Natural killer cell (primary cell): ENCODE measurements around the gene GPX2. TPM values are rescaled to one million over a fixed set of nuclear protein-coding genes. Genes with fewer than 3 reads are reported as not detected.
A peak's percentile ranks its signal among the peaks of the same experiment; 100 is the strongest.

ENCODE experiments used
- ATAC-seq, 3 donors: fragments of 150-1000 bp in 2 of 3; fragments of 200-7000 bp in 1 of 3; cut with Tn5 transposase; 1 replicate in 1 of 3; 2 replicates in 2 of 3; pipeline ENCODE4 v1.10.0; 2021; ENCODE audit warnings: mild to moderate bottlenecking in 2 of 3, moderate library complexity in 2 of 3
- DNase-seq, 2 donors: peaks; one replicate each; pipeline versions ENCODE4 v3.0.0 to v3.0.0-alpha.2; 2013 to 2021; ENCODE audit warnings: mixed read lengths in 1 of 2
- H3K27ac ChIP-seq: one replicate; pipeline ENCODE4 v1.5.1; 2013; ENCODE audit warnings: mild to moderate bottlenecking, low read length
- H3K27me3 ChIP-seq: one replicate; pipeline ENCODE4 v1.6.1; 2013; ENCODE audit warnings: low read length; ENCODE audit not compliant: control insufficient read depth, insufficient read depth
- H3K36me3 ChIP-seq: one replicate; pipeline ENCODE4 v1.6.1; 2013; ENCODE audit warnings: low read length; ENCODE audit not compliant: control insufficient read depth, insufficient read depth
- H3K4me1 ChIP-seq: one replicate; pipeline ENCODE4 v1.6.1; 2013; ENCODE audit warnings: low read length; ENCODE audit not compliant: control insufficient read depth, insufficient read depth
- H3K4me3 ChIP-seq: one replicate; pipeline ENCODE4 v1.5.1; 2013; ENCODE audit warnings: low read length
- H3K9me3 ChIP-seq: one replicate; pipeline ENCODE4 v1.6.1; 2013; ENCODE audit warnings: low read length; ENCODE audit not compliant: control insufficient read depth, insufficient read depth
- H3K27ac Mint-ChIP-seq, 2 donors: one replicate each; pipeline ENCODE4 v1.8.0; 2022; ENCODE audit warnings: mild to moderate bottlenecking in 2 of 2, mixed read lengths in 2 of 2, moderate library complexity in 1 of 2
- H3K27me3 Mint-ChIP-seq, 2 donors: one replicate each; pipeline ENCODE4 v1.8.0; 2022; ENCODE audit warnings: low read depth in 2 of 2, mixed read lengths in 2 of 2
- H3K36me3 Mint-ChIP-seq: one replicate; pipeline ENCODE4 v1.8.0; 2022; ENCODE audit warnings: mixed read lengths
- H3K4me1 Mint-ChIP-seq, 2 donors: one replicate each; pipeline ENCODE4 v1.8.0; 2022; ENCODE audit warnings: mixed read lengths in 2 of 2
- H3K4me3 Mint-ChIP-seq: one replicate; pipeline ENCODE4 v1.8.0; 2022; ENCODE audit warnings: mild to moderate bottlenecking, moderate library complexity, mixed read lengths
- H3K9me3 Mint-ChIP-seq, 2 donors: one replicate each; pipeline ENCODE4 v1.8.0; 2022; ENCODE audit warnings: mixed read lengths in 2 of 2
- WGBS: methylation state at CpG from one replicate; pipeline ENCODE4 v1.1.7; 2013; ENCODE audit warnings: missing lambda C conversion rate; ENCODE audit not compliant: insufficient coverage; 5-methylcytosine and 5-hydroxymethylcytosine counted together
- intact Hi-C: fragments of 100-400 bp; cut with micrococcal nuclease; formaldehyde crosslinking; loops from one replicate; pipeline ENCODE4 v1.14.2; 2022
- total RNA-seq, 4 donors: library from RNA; stranded (reverse); fragments of 120-200 nt in 1 of 4; gene quantifications; one replicate each; pipeline versions ENCODE4 v1.2.3 to v1.2.4, GENCODE V29; 2013 to 2022
- TF ChIP-seq, protein P1 (sequence below): fragments of 200-600 bp; IDR thresholded peaks from one replicate; pipeline ENCODE4 v1.8.0; 2022; ENCODE audit warnings: antibody characterized with exemption

GPX2 gene
- total RNA-seq, 3 donors from 2014 or later (not counting 1 experiment from before 2014, with no cell fraction given) = not detected

DNA sequence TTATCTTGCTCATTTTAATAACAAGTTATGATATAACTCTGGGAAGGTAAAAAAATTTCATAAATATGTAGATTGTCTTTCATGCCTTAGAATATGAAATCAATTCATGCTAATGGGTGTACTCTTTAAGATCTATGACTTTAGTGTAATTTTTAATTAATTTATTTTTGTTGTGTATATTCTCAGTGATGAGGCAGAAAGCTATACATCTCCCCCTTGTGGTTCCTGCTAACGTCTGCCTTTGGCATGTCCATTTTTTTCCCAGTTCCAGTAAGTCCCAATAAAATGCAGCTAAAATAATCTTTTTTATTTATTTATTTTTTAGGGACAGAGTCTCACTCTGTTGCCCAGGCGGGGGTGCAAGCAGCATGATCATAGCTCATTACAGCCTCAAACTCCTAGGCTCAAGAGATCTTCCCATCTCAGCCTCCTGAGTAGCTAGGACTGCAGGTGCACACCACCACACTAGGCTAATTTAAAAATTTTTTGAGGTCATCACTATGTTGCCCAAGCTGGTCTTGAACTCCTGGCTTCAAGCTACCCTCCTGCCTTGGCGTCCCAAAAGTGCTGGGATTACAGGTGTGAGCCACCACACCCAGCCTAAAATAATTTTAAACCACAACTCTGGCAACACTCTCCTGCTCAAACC lies 31.6 kb downstream of the GPX2 start:
- H3K4me3 Mint-ChIP-seq = no peak overlapping the region
- H3K36me3 ChIP-seq = no peaks in the 10 kb centered on the region
- no peak overlapping the region for H3K4me3 ChIP-seq
- H3K27ac ChIP-seq = no peak overlapping the region
- ATAC-seq (no peak), DNase-seq (peak in 1 of 2 donors; percentile 31)
- TF ChIP-seq, protein P1, sequence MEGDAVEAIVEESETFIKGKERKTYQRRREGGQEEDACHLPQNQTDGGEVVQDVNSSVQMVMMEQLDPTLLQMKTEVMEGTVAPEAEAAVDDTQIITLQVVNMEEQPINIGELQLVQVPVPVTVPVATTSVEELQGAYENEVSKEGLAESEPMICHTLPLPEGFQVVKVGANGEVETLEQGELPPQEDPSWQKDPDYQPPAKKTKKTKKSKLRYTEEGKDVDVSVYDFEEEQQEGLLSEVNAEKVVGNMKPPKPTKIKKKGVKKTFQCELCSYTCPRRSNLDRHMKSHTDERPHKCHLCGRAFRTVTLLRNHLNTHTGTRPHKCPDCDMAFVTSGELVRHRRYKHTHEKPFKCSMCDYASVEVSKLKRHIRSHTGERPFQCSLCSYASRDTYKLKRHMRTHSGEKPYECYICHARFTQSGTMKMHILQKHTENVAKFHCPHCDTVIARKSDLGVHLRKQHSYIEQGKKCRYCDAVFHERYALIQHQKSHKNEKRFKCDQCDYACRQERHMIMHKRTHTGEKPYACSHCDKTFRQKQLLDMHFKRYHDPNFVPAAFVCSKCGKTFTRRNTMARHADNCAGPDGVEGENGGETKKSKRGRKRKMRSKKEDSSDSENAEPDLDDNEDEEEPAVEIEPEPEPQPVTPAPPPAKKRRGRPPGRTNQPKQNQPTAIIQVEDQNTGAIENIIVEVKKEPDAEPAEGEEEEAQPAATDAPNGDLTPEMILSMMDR = no peak
- WGBS = 46% methylated on average over 3 of the region's 3 CpGs
- no peaks in the 10 kb centered on the region for H3K36me3 Mint-ChIP-seq
- H3K4me1 ChIP-seq = peaks cover 7% of the 10 kb centered on the region
- intact Hi-C loops = loop anchor here (5.0 kb wide), 1 partner anchor 191 kb away; the partner anchor contains the start of gene MAX
- no peak overlapping the region for H3K27ac Mint-ChIP-seq
- no peaks in the 10 kb centered on the region for H3K27me3 ChIP-seq
- no peaks in the 10 kb centered on the region for H3K9me3 ChIP-seq
- peaks cover 21 to 29% of the 10 kb centered on the region in 2 donors for H3K4me1 Mint-ChIP-seq
- H3K9me3 Mint-ChIP-seq = no peaks in the 10 kb centered on the region
- H3K27me3 Mint-ChIP-seq = peaks cover 11 to 13% of the 10 kb centered on the region in 2 donors

DNA sequence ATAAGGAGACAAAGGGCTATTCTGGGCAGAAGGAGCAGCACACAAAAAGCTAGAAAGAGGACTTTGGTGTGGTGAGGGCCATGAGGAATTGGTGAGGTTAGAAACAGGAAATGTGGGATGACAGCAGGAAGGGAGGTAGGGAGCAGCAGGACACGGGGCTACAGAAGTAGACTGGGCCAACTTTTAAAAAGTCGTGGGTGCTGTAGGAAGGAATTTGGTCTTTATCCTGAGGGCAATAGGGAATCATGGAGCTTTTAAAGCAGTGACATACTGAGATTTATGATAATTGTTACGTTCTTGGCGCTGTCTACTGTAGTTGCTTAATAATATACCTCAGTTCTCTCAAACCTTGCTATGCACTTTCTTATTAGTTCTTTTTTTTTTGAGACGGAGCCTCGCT lies 36.5 kb downstream of the GPX2 start:
- Histone ChIP-seq H3K27me3 (no peaks in the 10 kb centered on the region), H3K4me3 (no peak overlapping the region), H3K9me3 (no peaks in the 10 kb centered on the region), H3K36me3 (no peaks in the 10 kb centered on the region), H3K4me1 (no peaks in the 10 kb centered on the region), H3K27ac (no peak overlapping the region)
- ATAC-seq (no peak), DNase-seq (no peak)
- TF ChIP-seq, protein P1 = no peak
- Mint-ChIP-seq H3K27ac (no peak overlapping the region), H3K4me3 (no peak overlapping the region), H3K27me3 (peaks cover 13 to 25% of the 10 kb centered on the region in 2 donors), H3K9me3 (no peaks in the 10 kb centered on the region), H3K4me1 (no peaks in the 10 kb centered on the region), H3K36me3 (no peaks in the 10 kb centered on the region)
- intact Hi-C loops = no loop called here
- 64% methylated on average over 6 of the region's 6 CpGs for WGBS

DNA sequence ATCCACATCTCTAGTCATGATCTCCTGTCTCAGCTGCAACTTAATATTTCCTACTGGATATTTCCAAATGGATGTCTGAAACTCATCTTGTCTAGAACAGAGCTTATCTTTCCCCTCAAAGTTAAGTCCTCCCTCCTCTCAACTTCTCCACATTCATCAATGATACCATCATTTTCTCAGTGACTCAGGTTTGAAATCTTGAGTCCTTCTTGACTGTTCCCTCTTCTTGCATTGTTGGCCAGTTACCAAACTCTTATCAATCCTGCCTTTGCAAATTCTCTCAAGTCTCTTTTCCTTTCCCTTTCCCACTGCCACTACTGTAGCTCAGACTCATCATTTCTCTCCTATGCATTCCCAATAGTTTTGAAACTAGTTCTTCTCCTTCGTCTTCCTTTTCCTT lies 42.6 kb downstream of the GPX2 start:
- no peak overlapping the region for H3K27ac ChIP-seq
- no peak for ATAC-seq
- WGBS = no CpG with 5 or more reads among the region's 1 CpG
- Mint-ChIP-seq H3K4me1 (no peaks in the 10 kb centered on the region), H3K27me3 (peaks cover 0 to 16% of the 10 kb centered on the region in 2 donors), H3K9me3 (no peaks in the 10 kb centered on the region), H3K36me3 (no peaks in the 10 kb centered on the region), H3K27ac (no peak overlapping the region), H3K4me3 (no peak overlapping the region)
- intact Hi-C loops = no loop called here
- H3K4me3 ChIP-seq = no peak overlapping the region
- DNase-seq = no peak
- no peaks in the 10 kb centered on the region for H3K27me3 ChIP-seq
- no peaks in the 10 kb centered on the region for H3K36me3 ChIP-seq
- no peaks in the 10 kb centered on the region for H3K4me1 ChIP-seq
- TF ChIP-seq, protein P1 = no peak
- no peaks in the 10 kb centered on the region for H3K9me3 ChIP-seq
